ENCODE results near the gene SYTL1. TPM values are rescaled to one million over a fixed set of nuclear protein-coding genes. Genes with fewer than 3 reads are reported as not detected.

SYTL1 gene
- total and polyA plus RNA-seq, 12 donors, result 0.22 to 10.9 (median 1.0) TPM; not detected in 2

- H3K27me3 ChIP-seq, result no peaks in the 10 kb centered on the region
- H3K27ac ChIP-seq, result peak within 1 kb of the TSS in 1 of 5 donors; percentile 16
- no peak for DNase-seq
- H3K9me3 ChIP-seq (replicated peaks in 1 of 3), result no peaks in the 10 kb centered on the region
- intact Hi-C loops (cut with DNase I), result no loop called here
- TF ChIP-seq, protein P1, sequence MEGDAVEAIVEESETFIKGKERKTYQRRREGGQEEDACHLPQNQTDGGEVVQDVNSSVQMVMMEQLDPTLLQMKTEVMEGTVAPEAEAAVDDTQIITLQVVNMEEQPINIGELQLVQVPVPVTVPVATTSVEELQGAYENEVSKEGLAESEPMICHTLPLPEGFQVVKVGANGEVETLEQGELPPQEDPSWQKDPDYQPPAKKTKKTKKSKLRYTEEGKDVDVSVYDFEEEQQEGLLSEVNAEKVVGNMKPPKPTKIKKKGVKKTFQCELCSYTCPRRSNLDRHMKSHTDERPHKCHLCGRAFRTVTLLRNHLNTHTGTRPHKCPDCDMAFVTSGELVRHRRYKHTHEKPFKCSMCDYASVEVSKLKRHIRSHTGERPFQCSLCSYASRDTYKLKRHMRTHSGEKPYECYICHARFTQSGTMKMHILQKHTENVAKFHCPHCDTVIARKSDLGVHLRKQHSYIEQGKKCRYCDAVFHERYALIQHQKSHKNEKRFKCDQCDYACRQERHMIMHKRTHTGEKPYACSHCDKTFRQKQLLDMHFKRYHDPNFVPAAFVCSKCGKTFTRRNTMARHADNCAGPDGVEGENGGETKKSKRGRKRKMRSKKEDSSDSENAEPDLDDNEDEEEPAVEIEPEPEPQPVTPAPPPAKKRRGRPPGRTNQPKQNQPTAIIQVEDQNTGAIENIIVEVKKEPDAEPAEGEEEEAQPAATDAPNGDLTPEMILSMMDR (IDR thresholded peaks at IDR 0.05), result no peak
- TF ChIP-seq POLR2A (IDR thresholded peaks at IDR 0.05), result no peak
- WGBS, 4 donors, result 67 to 81% (median 76%) methylated on average over 3 to 4 of the region's 4 CpGs
- no peak within 1 kb of the TSS for H3K4me3 ChIP-seq
- no peaks in the 10 kb centered on the region for H3K36me3 ChIP-seq (replicated peaks in 1 of 2)
- H3K4me1 ChIP-seq (replicated peaks in 1 of 2), result no peaks in the 10 kb centered on the region
These were observed 32.7 kb downstream of the SYTL1 start, which contains the start of gene FCN3 for GRCh38 chr1:27374362-27375086. TSS of gene FCN3 (minus strand) at chr1:27374824. CDS start at chr1:27374818, 6 bp downstream.

DNA sequence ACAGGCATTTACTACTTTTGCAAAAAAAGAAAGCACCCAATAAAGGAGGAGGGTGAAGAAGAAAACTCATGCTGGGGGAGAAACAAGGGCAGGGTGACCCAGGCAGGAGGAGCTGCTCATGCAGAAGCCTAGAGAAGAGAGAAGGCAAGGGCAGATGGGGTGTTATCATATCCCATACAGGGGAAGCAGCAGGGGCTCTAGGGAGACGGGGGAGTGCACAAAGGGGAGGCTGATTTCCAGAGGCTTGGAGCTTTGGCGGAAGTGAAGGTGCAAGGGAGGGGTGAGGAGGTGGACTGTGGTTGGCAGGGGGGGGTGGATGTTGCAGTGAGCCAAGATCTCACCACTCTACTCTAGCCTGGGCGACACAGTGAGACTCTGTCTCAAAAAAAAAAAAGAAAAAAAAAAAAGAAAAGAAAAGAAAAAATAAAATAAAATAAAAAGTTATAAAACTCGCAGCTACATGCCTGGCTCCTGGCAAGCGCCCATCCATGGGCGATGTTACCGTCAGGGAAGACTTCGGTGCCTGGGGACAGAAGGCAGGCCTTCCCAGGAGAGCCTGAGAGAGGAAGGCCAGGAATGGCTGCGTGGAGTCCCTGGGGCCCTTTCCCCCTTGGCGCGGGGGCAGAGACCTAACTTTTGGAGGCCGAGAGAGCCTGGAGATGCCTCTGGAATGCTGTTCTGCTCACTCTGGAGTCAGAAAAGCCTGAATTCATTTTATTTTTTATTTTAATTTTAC, 36.1 kb downstream of the SYTL1 start:
- Histone ChIP-seq H3K27ac (no peak overlapping the region), H3K27me3 (no peaks in the 10 kb centered on the region), H3K9me3 (replicated peaks in 1 of 3) (no peaks in the 10 kb centered on the region), H3K4me3 (no peak overlapping the region), H3K4me1 (replicated peaks in 1 of 2) (peaks cover 10% of the 10 kb centered on the region in 2 donors), H3K36me3 (replicated peaks in 1 of 2) (no peaks in the 10 kb centered on the region)
- TF ChIP-seq, protein P1 (IDR thresholded peaks at IDR 0.05), result no peak
- TF ChIP-seq POLR2A (IDR thresholded peaks at IDR 0.05), result no peak
- no peak for DNase-seq
- 86 to 90% (median 88%) methylated on average over 12 of the region's 12 CpGs for WGBS, 4 donors
- intact Hi-C loops (cut with DNase I), result no loop called here

DNA sequence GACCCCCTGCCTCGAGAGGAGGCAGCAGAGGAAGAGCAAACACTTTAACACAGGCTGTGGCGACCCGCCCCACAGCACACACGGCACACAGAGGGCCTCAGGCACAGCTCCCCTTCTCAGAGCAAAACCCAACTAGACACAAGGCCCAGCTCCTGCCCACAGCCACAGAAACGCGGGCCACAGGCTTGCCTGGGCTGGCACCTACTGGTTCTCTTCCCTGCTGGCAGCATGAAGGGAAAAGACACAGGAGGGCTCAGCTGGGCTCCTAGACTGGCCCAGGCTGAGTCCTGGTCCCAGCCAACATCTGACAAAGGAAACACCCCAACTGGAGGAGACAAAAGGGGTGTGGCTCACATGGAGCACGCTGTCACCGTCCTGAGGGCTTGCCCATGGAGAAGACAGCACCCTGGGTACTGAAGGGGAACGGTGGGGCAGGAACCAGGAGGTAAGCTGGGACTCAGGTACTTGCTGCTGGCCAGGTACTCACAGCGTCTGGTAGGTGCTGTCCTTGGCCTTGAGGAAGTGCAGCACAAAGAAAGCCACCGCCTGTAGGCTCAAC, 37.8 kb downstream of the SYTL1 start:
- intact Hi-C loops (cut with DNase I), result no loop called here
- 75 to 92% (median 87%) methylated on average over 7 to 11 of the region's 11 CpGs for whole genome bisulfite sequencing, 4 donors
- no peak for TF ChIP-seq POLR2A (IDR thresholded peaks at IDR 0.05)
- TF ChIP-seq, protein P1 (IDR thresholded peaks at IDR 0.05), result no peak

DNA sequence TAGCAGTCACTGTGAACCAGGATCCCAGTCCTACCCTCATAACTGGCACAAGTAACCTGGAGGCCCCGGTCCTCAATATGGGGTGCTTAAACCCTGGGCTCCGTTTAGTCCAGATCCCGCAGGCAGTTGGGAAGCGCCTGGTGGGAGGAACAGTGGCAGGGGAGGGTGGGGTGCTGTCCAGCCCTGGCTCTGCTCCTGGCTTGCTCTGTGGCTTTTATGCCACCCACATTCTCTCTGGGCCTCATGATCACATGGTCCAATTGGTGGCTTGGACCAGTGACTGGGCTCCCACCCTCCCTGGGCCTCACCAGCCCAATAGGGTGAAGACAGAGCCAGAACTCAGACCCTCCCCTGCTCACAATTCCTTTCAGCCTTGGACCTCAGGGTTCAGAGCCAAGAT, 38.4 kb downstream of the SYTL1 start:
- 88 to 97% (median 94%) methylated on average over 3 to 4 of the region's 4 CpGs; no CpG with 5 or more reads in 1 of the 4 donors for WGBS, 4 donors
- intact Hi-C loops (cut with DNase I), result no loop called here
- no peaks in the 10 kb centered on the region for H3K36me3 ChIP-seq (replicated peaks in 1 of 2)

More for the DNA sequence above, 37.8 kb downstream of the SYTL1 start:
- no peaks in the 10 kb centered on the region for H3K9me3 ChIP-seq (replicated peaks in 1 of 3)
- H3K27me3 ChIP-seq, result no peaks in the 10 kb centered on the region
- H3K27ac ChIP-seq, result no peak overlapping the region
- H3K36me3 ChIP-seq (replicated peaks in 1 of 2), result no peaks in the 10 kb centered on the region
- H3K4me3 ChIP-seq, result no peak overlapping the region
- peaks cover 10% of the 10 kb centered on the region in 2 donors for H3K4me1 ChIP-seq (replicated peaks in 1 of 2)
- no peak for DNase-seq

More for the DNA sequence above, 38.4 kb downstream of the SYTL1 start:
- Histone ChIP-seq H3K27me3 (no peaks in the 10 kb centered on the region), H3K4me3 (no peak overlapping the region), H3K9me3 (replicated peaks in 1 of 3) (no peaks in the 10 kb centered on the region), H3K4me1 (replicated peaks in 1 of 2) (peaks cover 10% of the 10 kb centered on the region in 2 donors), H3K27ac (no peak overlapping the region)
- DNase-seq, result no peak
- TF ChIP-seq, protein P1 (IDR thresholded peaks at IDR 0.05), result no peak
- TF ChIP-seq POLR2A (IDR thresholded peaks at IDR 0.05), result no peak

Data from adrenal gland (tissue), 12 donors.